ENCODE results near the gene SLC2A5. TPM values are rescaled to one million over a fixed set of nuclear protein-coding genes. Genes with fewer than 3 reads are reported as not detected.
"Not testable (repeated sequence)": the region's sequence is repeated elsewhere in the genome, so short reads cannot be mapped to it uniquely, and the experiment has no call there.

The SLC2A5 gene
- total RNA-seq, 2 donors from 2014 or later: not detected

DNA sequence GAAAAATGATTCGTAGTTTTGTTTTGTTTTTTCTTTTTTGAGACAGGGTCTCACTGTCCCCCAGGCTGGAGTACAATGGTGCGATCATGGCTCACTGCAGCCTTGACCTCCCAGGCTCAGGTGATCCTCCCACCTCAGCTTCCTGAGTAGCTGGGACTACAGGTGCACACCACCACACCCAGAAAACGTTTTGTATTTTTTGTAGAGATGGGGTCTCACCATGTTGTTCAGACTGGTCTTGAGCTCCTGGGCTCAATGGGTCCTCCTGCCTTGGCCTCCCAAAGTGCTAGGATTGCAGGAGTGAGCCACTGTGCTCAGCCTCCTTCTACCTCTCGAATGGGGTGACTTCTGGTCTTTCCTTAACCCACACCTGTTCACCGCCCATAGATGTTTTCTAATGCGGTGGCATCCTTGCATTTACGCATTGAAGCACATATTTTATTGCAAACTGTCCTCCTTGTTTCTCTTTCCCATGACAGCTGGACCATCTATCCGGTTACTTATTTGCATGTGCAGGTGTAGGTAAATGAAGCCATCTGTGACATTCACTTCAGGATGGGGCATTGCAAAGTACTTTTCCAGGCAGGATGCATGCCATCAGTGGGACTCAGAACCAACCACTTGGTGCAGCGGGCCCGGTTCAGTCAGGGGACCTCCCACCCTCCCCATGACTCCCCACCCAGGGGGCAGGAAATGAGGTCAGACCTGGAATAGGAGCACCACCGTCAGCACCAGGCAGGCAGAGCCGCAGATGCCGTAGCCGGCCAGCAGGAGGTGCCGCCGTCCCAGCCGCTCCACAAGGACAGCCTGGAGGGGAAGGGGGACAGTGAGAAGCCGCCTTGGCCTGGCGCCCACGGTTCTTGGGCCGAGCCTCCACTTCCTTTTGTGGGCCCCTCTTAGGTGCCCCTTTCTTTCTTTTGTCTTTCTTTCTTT, 59.7 kb downstream of the SLC2A5 start:
- ATAC-seq: no peak
- Mint-ChIP-seq H3K36me3 (no peaks in the 10 kb centered on the region), H3K4me1 (ENCODE audit: low read depth in 2 of 2) (peaks cover 0 to 6% of the 10 kb centered on the region in 2 donors), H3K27me3 (peaks cover 4 to 12% of the 10 kb centered on the region in 2 donors), H3K27ac (peak overlapping the region in 1 of 2 donors; percentile 43), H3K4me3 (no peak overlapping the region), H3K9me3 (no peaks in the 10 kb centered on the region)
- no peak for DNase-seq (ENCODE audit: low spot score)

DNA sequence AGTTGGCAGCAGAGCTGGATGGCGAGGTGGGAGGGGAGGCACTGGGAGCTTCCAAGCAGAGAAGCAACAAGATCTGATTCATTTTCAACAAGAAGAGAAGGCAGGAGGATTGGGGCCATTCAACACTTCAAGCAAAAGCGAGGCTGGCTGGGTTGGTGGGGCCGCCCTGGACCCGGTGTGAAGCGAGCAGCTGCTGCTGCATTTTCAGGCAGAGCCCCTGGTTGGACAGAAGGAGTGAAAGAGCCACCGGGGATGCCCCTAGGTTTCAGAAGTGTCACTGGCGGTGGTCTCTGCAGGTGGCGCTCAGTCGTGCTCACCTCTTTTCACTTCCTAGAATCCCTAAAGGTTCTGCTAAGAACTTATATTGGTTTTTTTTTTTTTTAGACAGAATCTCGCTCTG, 61.2 kb downstream of the SLC2A5 start:
- no peak overlapping the region for H3K4me3 Mint-ChIP-seq
- no peak for ATAC-seq

DNA sequence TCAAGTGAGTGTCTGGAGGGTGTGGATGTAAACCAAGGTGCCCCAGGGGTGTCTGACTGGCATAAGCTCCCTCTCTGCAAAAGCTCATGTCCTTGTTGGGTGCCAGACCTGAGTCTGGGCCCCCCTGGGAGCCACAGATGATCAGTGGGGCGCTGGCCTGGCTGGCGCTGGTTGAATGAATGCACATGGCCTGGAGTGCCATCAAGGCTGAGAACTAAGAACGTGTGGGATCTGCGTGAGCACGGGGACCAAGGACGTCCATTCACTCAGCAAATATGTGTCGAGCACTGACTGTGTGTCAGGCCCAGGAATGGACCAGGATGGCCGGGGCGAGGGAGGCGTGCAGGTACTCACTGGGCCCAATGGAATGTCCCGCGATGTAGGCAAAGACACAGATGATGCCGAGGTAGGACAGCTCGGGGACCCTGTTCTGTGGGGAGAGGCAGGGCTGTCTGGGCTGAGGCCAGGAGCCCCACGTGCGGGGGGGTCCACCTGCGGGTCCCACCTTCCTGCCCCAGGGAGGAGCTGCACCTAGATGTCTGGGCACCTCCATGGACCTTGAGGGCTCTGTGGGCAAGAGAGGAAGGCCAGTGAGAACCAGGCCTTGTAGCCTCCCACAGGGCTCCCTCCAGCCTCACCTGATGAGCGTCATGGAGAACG, 62.3 kb downstream of the SLC2A5 start:
- Mint-ChIP-seq H3K4me3 (no peak overlapping the region), H3K9me3 (no peaks in the 10 kb centered on the region), H3K27me3 (peaks cover 4 to 12% of the 10 kb centered on the region in 2 donors), H3K27ac (no peak overlapping the region), H3K4me1 (ENCODE audit: low read depth in 2 of 2) (peaks cover 0 to 6% of the 10 kb centered on the region in 2 donors), H3K36me3 (no peaks in the 10 kb centered on the region)
- peak in 1 of 2 donors; percentile 22 for ATAC-seq
- DNase-seq (ENCODE audit: low spot score): no peak

More for the DNA sequence above, 61.2 kb downstream of the SLC2A5 start:
- H3K4me1 Mint-ChIP-seq (ENCODE audit: low read depth in 2 of 2): peaks cover 0 to 6% of the 10 kb centered on the region in 2 donors
- H3K27ac Mint-ChIP-seq: no peak overlapping the region
- no peaks in the 10 kb centered on the region for H3K36me3 Mint-ChIP-seq
- H3K27me3 Mint-ChIP-seq: peaks cover 4 to 12% of the 10 kb centered on the region in 2 donors
- DNase-seq (ENCODE audit: low spot score): no peak
- H3K9me3 Mint-ChIP-seq: no peaks in the 10 kb centered on the region

DNA sequence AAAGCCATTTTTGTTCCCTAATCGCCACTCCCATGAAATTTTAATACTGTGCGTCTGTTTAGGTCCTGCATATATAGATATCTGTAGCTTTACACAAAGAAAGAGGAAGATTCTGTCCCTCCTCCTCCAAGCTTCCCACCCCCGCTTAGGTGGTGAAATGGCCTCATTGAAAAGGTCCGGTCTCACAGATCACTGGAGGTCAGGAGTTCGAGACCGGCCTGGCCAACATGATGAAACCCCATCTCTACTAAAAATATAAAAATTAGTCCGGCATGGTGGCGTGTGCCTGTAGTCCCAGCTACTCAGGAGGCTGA, 64.1 kb downstream of the SLC2A5 start:
- no peaks in the 10 kb centered on the region for H3K36me3 Mint-ChIP-seq
- no peak for ATAC-seq
- H3K4me1 Mint-ChIP-seq (ENCODE audit: low read depth in 2 of 2): no peaks in the 10 kb centered on the region
- H3K27ac Mint-ChIP-seq: no peak overlapping the region
- H3K4me3 Mint-ChIP-seq: no peak overlapping the region
- DNase-seq (ENCODE audit: low spot score): no peak
- H3K9me3 Mint-ChIP-seq: no peaks in the 10 kb centered on the region
- peaks cover 0 to 2% of the 10 kb centered on the region in 2 donors for H3K27me3 Mint-ChIP-seq

DNA sequence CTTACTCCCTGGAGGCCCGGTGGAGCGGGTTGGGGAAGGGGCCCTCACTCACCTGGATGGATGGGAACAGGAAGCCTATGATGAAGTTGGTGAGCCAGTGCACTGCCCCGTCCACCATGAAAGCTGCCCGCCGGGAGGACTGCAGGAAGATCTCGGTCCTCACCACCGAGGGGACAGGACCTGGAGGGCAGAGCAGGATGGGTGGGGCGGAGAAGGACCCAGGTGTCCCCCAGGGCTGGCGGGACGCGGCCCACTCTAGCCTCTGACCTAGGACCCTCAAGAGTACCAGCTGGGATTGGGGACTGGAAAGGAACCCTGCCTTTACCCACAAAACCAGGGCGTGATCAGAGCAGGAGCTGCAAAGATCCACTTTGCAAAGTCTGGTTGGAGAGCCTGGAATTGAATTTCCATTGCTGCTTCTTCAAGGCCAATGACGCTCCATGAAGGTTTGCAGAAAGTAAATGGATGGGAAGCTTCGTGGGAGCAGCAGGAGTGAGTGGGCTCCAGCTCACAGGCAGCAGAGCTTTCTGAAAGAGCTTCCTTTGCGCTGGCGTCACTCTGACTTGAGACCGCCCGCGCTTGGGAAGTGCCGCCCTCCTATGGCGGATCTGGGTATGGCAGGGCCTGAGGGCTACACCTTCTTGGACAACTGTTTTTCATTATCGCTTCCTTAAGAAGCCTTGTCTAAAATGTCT, 64.6 kb downstream of the SLC2A5 start:
- DNase-seq (ENCODE audit: low spot score): peak; percentile 77
- H3K36me3 Mint-ChIP-seq: no peaks in the 10 kb centered on the region

DNA sequence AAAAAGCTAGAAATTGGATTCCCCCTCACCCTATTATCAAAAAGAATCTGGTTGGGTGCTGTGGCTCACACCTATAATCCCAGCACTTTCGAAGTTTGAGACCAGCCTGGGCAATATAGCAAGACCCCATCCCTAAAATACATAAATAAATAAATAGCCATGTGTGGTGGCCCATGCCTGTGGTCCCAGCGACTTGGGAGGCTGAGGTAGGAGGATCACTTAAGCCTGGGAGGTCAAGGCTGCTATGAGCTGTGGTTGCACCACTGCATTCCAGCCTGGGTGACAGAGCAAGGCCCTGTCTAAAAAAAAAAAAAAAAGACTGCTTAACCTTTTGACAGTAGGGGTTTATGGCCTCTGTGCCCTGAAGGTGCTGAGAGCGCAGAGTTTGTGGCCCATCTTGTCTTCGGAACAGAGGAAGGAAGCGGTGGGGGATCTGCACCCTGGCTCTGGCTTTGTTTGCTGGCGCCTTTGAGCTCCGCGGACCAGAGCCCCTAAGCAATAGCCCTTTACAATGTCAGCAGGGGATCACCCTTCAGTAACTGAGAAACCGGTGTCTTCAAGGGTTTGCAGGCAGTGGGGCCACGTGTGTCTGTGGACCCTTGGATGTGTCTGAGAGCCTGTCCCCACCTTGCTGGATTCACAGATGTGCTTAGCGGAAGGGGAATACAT, 65.3 kb downstream of the SLC2A5 start:
- no peaks in the 10 kb centered on the region for H3K27me3 Mint-ChIP-seq
- ATAC-seq (no peak), DNase-seq (ENCODE audit: low spot score) (no peak)
- H3K4me1 Mint-ChIP-seq (ENCODE audit: low read depth in 2 of 2): no peaks in the 10 kb centered on the region
- no peaks in the 10 kb centered on the region for H3K9me3 Mint-ChIP-seq
- no peak overlapping the region for H3K4me3 Mint-ChIP-seq
- H3K27ac Mint-ChIP-seq: no peak overlapping the region
- H3K36me3 Mint-ChIP-seq: no peaks in the 10 kb centered on the region

More for the DNA sequence above, 64.6 kb downstream of the SLC2A5 start:
- H3K27ac Mint-ChIP-seq: no peak overlapping the region
- H3K4me1 Mint-ChIP-seq (ENCODE audit: low read depth in 2 of 2): no peaks in the 10 kb centered on the region
- H3K4me3 Mint-ChIP-seq: no peak overlapping the region
- H3K9me3 Mint-ChIP-seq: no peaks in the 10 kb centered on the region
- ATAC-seq: peak; percentile 74 to 80
- H3K27me3 Mint-ChIP-seq: no peaks in the 10 kb centered on the region

DNA sequence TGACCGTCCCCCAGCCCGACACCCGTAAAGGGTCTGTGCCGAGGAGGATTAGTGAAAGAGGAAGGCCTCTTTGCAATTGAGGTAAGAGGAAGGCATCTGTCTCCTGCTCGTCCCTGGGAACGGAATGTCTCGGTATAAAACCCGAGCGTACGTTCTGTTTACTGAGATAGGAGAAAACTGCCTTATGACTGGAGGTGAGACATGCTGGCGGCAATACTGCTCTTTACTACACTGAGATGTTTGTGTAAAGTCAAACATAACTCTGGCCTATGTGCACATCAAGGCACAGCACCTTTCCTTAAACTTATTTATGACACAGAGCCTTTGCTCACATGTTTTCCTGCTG, 67.2 kb downstream of the SLC2A5 start:
- H3K36me3 Mint-ChIP-seq; DNase-seq (ENCODE audit: low spot score); H3K4me1 Mint-ChIP-seq (ENCODE audit: low read depth in 2 of 2); ATAC-seq; H3K9me3 Mint-ChIP-seq; H3K27me3 Mint-ChIP-seq; H3K4me3 Mint-ChIP-seq; H3K27ac Mint-ChIP-seq: not testable (repeated sequence)

DNA sequence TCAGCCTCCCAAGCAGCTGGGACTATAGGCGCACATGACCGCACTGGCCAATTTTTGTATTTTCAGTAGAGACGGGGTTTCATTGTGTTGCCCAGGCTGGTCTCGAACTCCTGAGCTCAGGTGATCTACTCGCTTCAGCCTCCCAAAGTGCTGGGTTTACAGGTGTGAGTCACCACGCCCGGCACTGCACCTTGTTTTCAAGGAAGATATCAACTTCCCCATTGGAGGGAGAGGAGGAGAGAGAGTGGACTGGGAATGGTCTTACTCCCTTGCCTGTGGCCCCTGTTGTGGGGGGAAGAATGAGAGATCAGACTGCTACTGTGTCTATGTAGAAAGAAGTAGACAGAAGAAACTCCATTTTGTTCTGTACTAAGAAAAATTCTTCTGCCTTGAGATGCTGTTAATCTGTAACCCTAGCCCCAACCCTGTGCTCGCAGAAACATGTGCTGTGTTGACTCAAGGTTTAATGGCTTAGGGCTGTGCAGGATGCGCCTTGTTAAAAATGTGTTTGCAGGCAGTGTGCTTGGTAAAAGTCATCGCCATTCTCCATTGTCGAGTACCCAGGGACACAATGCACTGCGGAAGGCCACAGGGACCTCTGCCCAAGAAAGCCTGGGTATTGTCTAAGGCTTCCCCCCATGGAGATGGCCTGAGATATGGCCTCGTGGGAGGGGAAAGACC, 67.8 kb downstream of the SLC2A5 start:
- H3K27me3 Mint-ChIP-seq; H3K9me3 Mint-ChIP-seq; DNase-seq (ENCODE audit: low spot score); ATAC-seq; H3K27ac Mint-ChIP-seq; H3K4me1 Mint-ChIP-seq (ENCODE audit: low read depth in 2 of 2); H3K4me3 Mint-ChIP-seq; H3K36me3 Mint-ChIP-seq: not testable (repeated sequence)

DNA sequence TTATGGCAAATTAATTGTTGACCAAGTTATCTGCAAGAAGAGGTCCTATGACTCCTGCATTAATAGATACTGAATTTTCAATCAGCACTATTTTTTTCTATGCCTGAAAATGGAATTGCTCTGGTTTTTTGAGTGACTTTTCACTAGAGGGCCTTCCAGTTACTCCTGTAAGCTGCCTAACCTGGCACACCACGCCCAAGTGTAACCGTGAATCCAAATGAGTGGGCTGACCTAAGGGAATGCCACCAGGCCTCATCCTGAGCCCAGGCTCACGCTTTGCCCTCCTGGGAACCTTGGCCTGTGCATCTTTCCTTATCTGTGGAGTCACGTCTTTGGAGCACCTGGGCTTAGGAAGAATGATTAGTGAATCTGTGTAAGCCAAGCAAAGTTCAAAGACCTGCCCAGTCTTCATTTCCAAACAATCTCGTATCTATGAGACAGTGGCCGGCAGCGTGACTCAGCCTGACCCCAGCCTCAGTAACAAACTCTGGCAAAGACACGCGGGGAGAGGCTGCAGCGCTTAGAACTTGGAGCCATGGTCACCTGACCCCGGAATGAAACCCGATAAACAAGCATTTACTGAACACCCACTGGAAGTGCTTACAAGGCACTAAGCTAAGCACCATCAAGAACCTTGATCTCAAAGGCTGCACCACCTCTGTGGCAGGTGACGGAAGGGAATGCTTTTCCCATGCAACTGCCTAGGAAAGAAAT, 75.3 kb downstream of the SLC2A5 start:
- not testable (repeated sequence) for H3K9me3 Mint-ChIP-seq; ATAC-seq; H3K4me3 Mint-ChIP-seq; H3K27ac Mint-ChIP-seq; H3K36me3 Mint-ChIP-seq; H3K27me3 Mint-ChIP-seq; H3K4me1 Mint-ChIP-seq (ENCODE audit: low read depth in 2 of 2); DNase-seq (ENCODE audit: low spot score)

DNA sequence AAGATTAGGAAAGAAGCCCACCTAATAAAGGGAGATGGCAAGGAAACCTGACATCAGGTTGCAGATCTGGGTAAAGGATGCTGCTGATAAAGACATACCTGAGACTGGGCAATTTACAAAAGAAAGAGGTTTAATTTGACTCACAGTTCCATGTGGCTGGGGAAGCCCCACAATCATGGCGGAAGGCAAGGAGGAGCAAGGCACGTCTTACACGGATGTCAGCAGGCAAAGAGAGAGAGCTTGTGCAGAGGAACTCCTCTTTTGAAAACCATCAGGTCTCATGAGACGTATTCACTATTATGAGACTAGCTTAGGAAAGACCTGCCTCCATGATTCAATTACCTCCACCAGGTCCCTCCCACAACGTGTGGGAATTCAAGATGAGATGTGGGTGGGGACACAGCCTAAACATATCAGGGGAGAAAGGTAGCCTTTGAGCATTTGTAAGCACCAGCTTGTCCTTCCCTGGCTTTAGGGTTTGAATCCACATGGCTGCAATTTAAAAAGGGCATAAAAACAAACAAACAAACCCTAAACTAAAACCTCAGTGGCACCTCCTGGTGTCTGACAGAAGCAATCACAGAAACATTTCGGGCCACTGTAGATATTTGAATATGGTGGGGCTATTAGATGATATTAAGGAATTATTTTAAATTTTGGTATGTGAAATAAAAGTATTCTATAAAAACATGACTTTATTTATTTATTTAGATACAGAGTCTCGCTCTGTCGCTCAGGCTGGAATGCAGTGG, 76.3 kb downstream of the SLC2A5 start:
- DNase-seq (ENCODE audit: low spot score): no peak
- peaks cover 0 to under 1% of the 10 kb centered on the region in 2 donors for H3K4me1 Mint-ChIP-seq (ENCODE audit: low read depth in 2 of 2)
- H3K27ac Mint-ChIP-seq: no peak overlapping the region
- no peak overlapping the region for H3K4me3 Mint-ChIP-seq
- no peaks in the 10 kb centered on the region for H3K27me3 Mint-ChIP-seq
- no peaks in the 10 kb centered on the region for H3K36me3 Mint-ChIP-seq
- H3K9me3 Mint-ChIP-seq: no peaks in the 10 kb centered on the region
- ATAC-seq: no peak

DNA sequence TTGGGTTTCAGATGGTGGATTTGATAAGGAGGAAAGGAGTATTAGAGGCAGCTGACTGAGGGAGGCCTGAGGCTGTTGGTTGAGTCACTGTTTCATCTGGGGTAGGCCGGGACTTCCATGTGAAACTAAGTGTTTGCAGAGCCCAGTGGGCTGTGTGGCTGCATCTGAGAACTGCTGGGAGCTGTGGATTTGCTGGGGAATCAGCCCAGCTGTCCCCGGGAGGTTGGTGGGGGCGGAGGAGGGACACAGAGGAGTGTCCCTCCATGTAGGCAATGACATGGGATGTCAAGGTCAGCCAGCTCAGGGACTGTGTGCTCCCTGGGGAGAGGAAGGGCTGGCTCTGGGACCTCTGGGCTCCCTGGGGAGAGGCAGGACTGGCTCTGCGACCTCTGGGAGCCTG, 79.6 kb downstream of the SLC2A5 start:
- ATAC-seq: no peak
- H3K4me1 Mint-ChIP-seq (ENCODE audit: low read depth in 2 of 2): peaks cover 4 to 5% of the 10 kb centered on the region in 2 donors
- DNase-seq (ENCODE audit: low spot score): no peak
- H3K36me3 Mint-ChIP-seq: no peaks in the 10 kb centered on the region
- H3K4me3 Mint-ChIP-seq: no peak overlapping the region
- H3K9me3 Mint-ChIP-seq: no peaks in the 10 kb centered on the region
- no peak overlapping the region for H3K27ac Mint-ChIP-seq
- H3K27me3 Mint-ChIP-seq: peaks cover 0 to 3% of the 10 kb centered on the region in 2 donors

DNA sequence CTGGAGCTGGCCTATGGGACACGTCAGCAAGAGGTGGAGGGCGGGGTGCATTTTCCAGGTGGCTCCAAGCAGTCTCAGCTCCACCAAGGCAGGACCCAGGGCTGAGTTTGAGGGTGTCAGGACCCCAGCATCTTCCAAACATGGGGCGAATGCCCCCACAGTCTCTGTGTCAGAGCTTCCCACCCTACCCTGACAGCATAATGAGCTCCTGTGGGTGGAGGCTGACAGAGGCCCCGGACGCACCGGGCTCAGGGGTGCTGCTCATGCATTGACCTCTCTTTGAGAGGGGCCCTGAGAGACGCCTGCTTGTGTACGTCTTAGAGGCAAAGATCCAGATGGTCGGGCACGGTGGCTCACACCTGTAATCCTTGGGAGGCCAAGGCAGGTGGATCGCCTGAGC, 80.4 kb downstream of the SLC2A5 start:
- DNase-seq (ENCODE audit: low spot score): no peak
- no peak overlapping the region for H3K27ac Mint-ChIP-seq
- H3K4me3 Mint-ChIP-seq: no peak overlapping the region
- H3K27me3 Mint-ChIP-seq: peaks cover 0 to 3% of the 10 kb centered on the region in 2 donors
- no peaks in the 10 kb centered on the region for H3K9me3 Mint-ChIP-seq
- H3K36me3 Mint-ChIP-seq: no peaks in the 10 kb centered on the region
- H3K4me1 Mint-ChIP-seq (ENCODE audit: low read depth in 2 of 2): peaks cover 4 to 5% of the 10 kb centered on the region in 2 donors
- no peak for ATAC-seq

Measured in natural killer cell treated with Interleukin-12 subunit alpha and Interleukin-12 subunit beta and Interleukin-15 and Interleukin-18, amount 100 ng/mL, for 72 hours (primary cell).